GM12878 (cell line): Measurements from ENCODE around the gene FDPS. TPM values are rescaled to one million over a fixed set of nuclear protein-coding genes. Genes with fewer than 3 reads are reported as not detected.

Experiments
- ATAC-seq: fragments of 200-7000 bp; cut with Tn5 transposase; 3 replicates; pipeline ENCODE4 v1.9.1; 2020; ENCODE audit warnings: mild to moderate bottlenecking, moderate library complexity
- BruUV-seq: library from RNA; stranded (reverse); fragments of 400-500 nt; replicated peaks from 2 replicates; lab custom pipeline; 2021; lab: Mats Ljungman, UMichigan
- CTCF ChIA-PET: fragments of 300-600 bp; sonication (Branson Sonifier 250); formaldehyde crosslinking; extraction: SDS; loops from one replicate; lab custom pipeline; 2021; ENCODE audit warnings: inconsistent platforms; lab: Yijun Ruan, JAX
- POLR2A ChIA-PET: fragments of 350-600 bp; formaldehyde crosslinking; extraction: SDS; loops from one replicate; lab custom pipeline; 2021; ENCODE audit warnings: inconsistent platforms; lab: Charles Lee
- RAD21 ChIA-PET: fragments of 300-600 bp; sonication (Branson Sonifier 250); formaldehyde crosslinking; loops from one replicate; lab custom pipeline; 2023; ENCODE audit warnings: antibody characterized with exemption; ENCODE audit not compliant: unreplicated experiment; lab: Charles Lee
- SMC1A ChIA-PET: fragments of 300-600 bp; sonication (Branson Sonifier 250); formaldehyde crosslinking; loops from one replicate; lab custom pipeline; 2023; ENCODE audit not compliant: unreplicated experiment, uncharacterized antibody; lab: Charles Lee
- DNase-seq: peaks from one replicate; pipeline ENCODE4 v3.0.0-alpha.2; 2011; ENCODE audit warnings: low read depth, low spot score
- FAIRE-seq: peaks from 3 replicates; lab custom pipeline; 2011; peaks lifted over from hg19 to GRCh38; lab: Jason Lieb, UNC
- H2AFZ ChIP-seq: 2 replicates; pipeline ENCODE4 v1.6.0; 2011; ENCODE audit warnings: low read depth, low read length, control low read depth; ENCODE audit not compliant: control insufficient read depth
- H3K27ac ChIP-seq: 2 replicates; pipeline ENCODE4 v1.5.1; 2011; ENCODE audit warnings: control low read depth; ENCODE audit not compliant: control insufficient read depth, insufficient read depth
- H3K27me3 ChIP-seq, 2 experiments: replicated peaks in 1 of 2; 2 replicates each; pipeline versions ENCODE4 v1.6.0 to v1.6.1; 2011; ENCODE audit warnings: low read length in 1 of 2; ENCODE audit not compliant: control insufficient read depth in 2 of 2, insufficient read depth in 2 of 2
- H3K36me3 ChIP-seq, 2 experiments: 2 replicates each; pipeline ENCODE4 v1.5.1; 2011; ENCODE audit warnings: low read length in 1 of 2; ENCODE audit not compliant: control insufficient read depth in 2 of 2, insufficient read depth in 2 of 2
- H3K4me1 ChIP-seq: 2 replicates; pipeline ENCODE4 v1.6.1; 2011; ENCODE audit warnings: mild to moderate bottlenecking, low read length, moderate library complexity, mixed read lengths; ENCODE audit not compliant: control insufficient read depth, insufficient read depth
- H3K4me2 ChIP-seq: 2 replicates; pipeline ENCODE4 v1.6.0; 2011; ENCODE audit warnings: control low read depth; ENCODE audit not compliant: control insufficient read depth, insufficient read depth
- H3K4me3 ChIP-seq: fragments of 200-600 bp; sonication (generic); 2 replicates; pipeline ENCODE4 v1.5.1; 2016
- H3K79me2 ChIP-seq: 2 replicates; pipeline ENCODE4 v1.6.0; 2011; ENCODE audit warnings: low read length; ENCODE audit not compliant: control insufficient read depth, insufficient read depth
- H3K9ac ChIP-seq: 2 replicates; pipeline ENCODE4 v1.8.0; 2011; ENCODE audit warnings: low read length, control low read depth, mixed read lengths; ENCODE audit not compliant: control insufficient read depth, insufficient read depth
- H3K9me3 ChIP-seq: replicated peaks from 3 replicates; pipeline ENCODE4 v1.5.1; 2011; ENCODE audit warnings: mild to moderate bottlenecking, low read length; ENCODE audit not compliant: control insufficient read depth, insufficient read depth
- H4K20me1 ChIP-seq: 2 replicates; pipeline ENCODE4 v1.6.0; 2011; ENCODE audit not compliant: control insufficient read depth, insufficient read depth
- FOXM1 ChIP-seq: IDR thresholded peaks from 2 replicates; pipeline ENCODE4 v1.6.1; 2012; ENCODE audit warnings: low read depth, mild to moderate bottlenecking, inconsistent platforms, low read length, moderate library complexity
- HCFC1 ChIP-seq: fragments of 150-350 bp; IDR thresholded peaks from 2 replicates; pipeline ENCODE4 v1.6.1; 2014; ENCODE audit warnings: low read length
- JUNB ChIP-seq: IDR thresholded peaks from 2 replicates; pipeline ENCODE4 v1.6.1; 2016; ENCODE audit warnings: antibody characterized with exemption, mild to moderate bottlenecking
- SRF ChIP-seq, 2 experiments: IDR thresholded peaks; 2 replicates each; pipeline ENCODE4 v1.6.1; 2011; ENCODE audit warnings: low read depth in 2 of 2, low read length in 2 of 2, mild to moderate bottlenecking in 1 of 2, moderate library complexity in 1 of 2
- SUZ12 ChIP-seq: fragments of 200-600 bp; sonication (generic); IDR thresholded peaks from one replicate; pipeline ENCODE4 v1.6.1; 2018; ENCODE audit warnings: antibody characterized with exemption, mild to moderate bottlenecking; ENCODE audit not compliant: unreplicated experiment
- WGBS: methylation state at CpG from one replicate; pipeline ENCODE4 v1.1.6; 2016; ENCODE audit warnings: low lambda C conversion rate; ENCODE audit not compliant: insufficient replicate concordance, insufficient coverage; ENCODE audit errors: missing lambda C conversion rate; 5-methylcytosine and 5-hydroxymethylcytosine counted together
- in situ Hi-C: fragments of 300-500 bp; cut with MboI; formaldehyde crosslinking; loops from 9 replicates; pipeline ENCODE4 v1.14.3; 2018; ENCODE audit warnings: mixed read lengths
- intact Hi-C: fragments of 100-400 bp; cut with micrococcal nuclease; formaldehyde crosslinking; loops from one replicate; pipeline ENCODE4 v1.14.2; 2022; ENCODE audit not compliant: unreplicated experiment
- polyA plus RNA-seq, 11 experiments: library from polyadenylated mRNA; depleted of rRNA in 4 of 11; unstranded in 6 of 11; stranded (reverse) in 5 of 11; fragments of >200 nt; fragmentation: Nextera tagmentation in 4 of 11; fragmentation: Illumina TruSeq in 1 of 11; extraction: Ambion mirVana in 4 of 11; extraction: Trizol in 1 of 11; gene quantifications; 1 replicate in 1 of 11; 2 replicates in 10 of 11; pipeline versions ENCODE4 v1.2.1 to v1.2.3, GENCODE V29; 2011 to 2016; ENCODE audit warnings: inconsistent platforms in 2 of 11, missing spikeins in 2 of 11, low read depth in 1 of 11
- total RNA-seq, 4 experiments: library from RNA; depleted of rRNA in 3 of 4; stranded (reverse); fragments of >200 nt in 3 of 4; fragmentation: Illumina TruSeq in 1 of 4; extraction: Trizol in 1 of 4; gene quantifications; 2 replicates each; pipeline versions ENCODE4 v1.2.1 to v1.2.3, GENCODE V29; 2013 to 2021
- TF ChIP-seq, protein P1 (sequence below): IDR thresholded peaks from 2 replicates; pipeline ENCODE4 v1.6.1; 2011; ENCODE audit warnings: borderline replicate concordance, low read depth, mild to moderate bottlenecking, moderate library complexity, mixed read lengths, low read length; ENCODE audit not compliant: insufficient read depth; ENCODE audit errors: extremely low read length

Gene FDPS
- total and polyA plus RNA-seq, 10 of the 15 experiments (the other 5 are each of a cell fraction or from before 2014, with no cell fraction given), result 405 to 1,156 (median 487) TPM

DNA sequence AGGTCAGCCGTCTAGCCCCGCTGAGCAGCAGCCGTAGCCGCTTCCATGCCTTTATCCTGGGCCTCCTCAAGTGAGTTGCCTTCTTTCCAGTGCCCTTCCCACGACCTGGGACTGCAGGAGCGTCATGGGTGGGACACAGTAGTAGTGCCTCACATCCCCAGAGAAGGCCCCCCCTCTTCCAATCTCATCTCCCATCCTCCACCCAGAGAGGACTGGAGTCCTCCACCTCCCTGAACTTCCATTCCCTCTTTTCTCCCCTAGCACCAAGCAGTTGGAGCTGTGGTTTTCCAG is 16.9 kb downstream of the FDPS start:
- Histone ChIP-seq H3K27ac (no peak overlapping the region), H3K9me3 (no peaks in the 10 kb centered on the region), H3K27me3 (no peaks in the 10 kb centered on the region), H3K36me3 (peaks cover 7 to 9% of the 10 kb centered on the region in 2 experiments; a peak in 3 of 4 replicates), H3K4me2 (peak overlapping the region; percentile 88; the same call in 1 of the 2 replicates), H3K79me2 (no peaks in the 10 kb centered on the region; the same call in 1 of the 2 replicates), H3K4me3 (peak overlapping the region; percentile 88; the same call in 1 of the 2 replicates), H2AFZ (no peak overlapping the region), H3K9ac (no peak overlapping the region), H4K20me1 (no peaks in the 10 kb centered on the region), H3K4me1 (peaks cover 7% of the 10 kb centered on the region)
- TF ChIP-seq HCFC1 (no peak), SRF (IDR thresholded peaks at IDR 0.05; ENCODE audit: low read depth in 2 of 2, low read length in 2 of 2) (no peak), JUNB (no peak), SUZ12 (no peak), FOXM1 (no peak)
- TF ChIP-seq, protein P1, sequence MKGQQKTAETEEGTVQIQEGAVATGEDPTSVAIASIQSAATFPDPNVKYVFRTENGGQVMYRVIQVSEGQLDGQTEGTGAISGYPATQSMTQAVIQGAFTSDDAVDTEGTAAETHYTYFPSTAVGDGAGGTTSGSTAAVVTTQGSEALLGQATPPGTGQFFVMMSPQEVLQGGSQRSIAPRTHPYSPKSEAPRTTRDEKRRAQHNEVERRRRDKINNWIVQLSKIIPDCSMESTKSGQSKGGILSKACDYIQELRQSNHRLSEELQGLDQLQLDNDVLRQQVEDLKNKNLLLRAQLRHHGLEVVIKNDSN, result no peak
- DNase-seq (no peak), FAIRE-seq (no peak), ATAC-seq (no peak)
- intact Hi-C loops, result no loop called here
- POLR2A ChIA-PET, result interaction anchor here (2.3 to 3.5 kb wide), 2 partner anchors 52 to 81 kb away, joined by 6 to 28 read pairs; partner anchors contain the start of gene CLK2
- SMC1A ChIA-PET, result interaction anchor here (6.8 kb wide), 1 partner anchor 74 kb away, joined by 57 read pairs; no protein-coding TSS in a partner anchor
- RAD21 ChIA-PET, result interaction anchor here (2.3 to 5.4 kb wide), 2 partner anchors 53 to 74 kb away, joined by 13 to 81 read pairs; partner anchors contain the start of gene CLK2
- 74% methylated on average over 6 of the region's 6 CpGs for whole genome bisulfite sequencing
- no TSS peak for BruUV-seq
- in situ Hi-C loops, result no loop called here
- CTCF ChIA-PET, result interaction anchor here (2.7 to 9.6 kb wide), 2 partner anchors 73 to 81 kb away, joined by 16 to 225 read pairs; partner anchors contain the start of gene ENTREP3
